Occipital lobe (tissue), 2 donors: ENCODE data around the gene UBASH3B. TPM values are rescaled to one million over a fixed set of nuclear protein-coding genes. Genes with fewer than 3 reads are reported as not detected.

Experiments
- DNase-seq: peaks from one replicate; lab custom pipeline; 2025; lab: John Stamatoyannopoulos, UW
- total RNA-seq: library from RNA; depleted of rRNA; stranded (reverse); fragments of >200 nt; gene quantifications from one replicate; pipeline ENCODE4 v1.2.3, GENCODE V29; 2014

The UBASH3B gene
- total RNA-seq, 1 donor from 2014 or later: 23.4 TPM

DNA sequence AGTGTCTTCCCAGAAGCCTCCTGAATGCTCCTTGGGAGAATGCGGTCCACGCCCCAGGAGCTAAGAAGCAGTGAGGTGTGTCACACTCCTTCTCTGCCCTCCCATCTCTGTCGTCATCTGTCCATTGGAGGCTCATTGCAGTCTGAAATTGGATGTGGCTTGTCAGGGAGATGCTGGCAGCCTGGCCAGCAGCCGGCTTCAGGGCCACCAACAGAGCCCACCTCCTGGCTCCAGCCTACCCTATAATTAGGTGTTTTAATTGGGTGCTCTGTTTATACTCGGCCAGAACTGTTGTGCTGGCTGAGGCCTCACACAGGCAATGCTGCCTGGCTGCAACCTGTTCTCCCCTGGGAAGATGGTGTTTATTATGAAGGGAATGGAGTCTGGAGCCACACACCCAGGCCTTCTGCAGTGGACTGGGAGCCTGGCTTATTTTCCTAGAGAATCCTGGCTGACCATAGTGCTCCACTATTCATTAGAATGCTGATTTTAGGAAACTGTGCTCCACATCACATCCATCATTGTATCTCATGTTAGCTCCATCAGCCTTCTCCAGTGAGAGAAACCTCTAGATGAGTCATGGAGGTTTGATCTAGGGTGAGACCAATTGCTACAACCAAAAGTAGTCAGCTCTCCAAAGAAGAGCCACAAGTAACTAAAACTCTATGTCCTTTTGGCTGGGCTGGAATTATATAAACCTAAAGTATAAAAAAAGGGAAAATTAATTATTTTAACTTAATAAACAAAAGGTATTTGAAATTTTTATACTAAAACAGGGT, 96.0 kb downstream of the UBASH3B start:
- no peak for DNase-seq

DNA sequence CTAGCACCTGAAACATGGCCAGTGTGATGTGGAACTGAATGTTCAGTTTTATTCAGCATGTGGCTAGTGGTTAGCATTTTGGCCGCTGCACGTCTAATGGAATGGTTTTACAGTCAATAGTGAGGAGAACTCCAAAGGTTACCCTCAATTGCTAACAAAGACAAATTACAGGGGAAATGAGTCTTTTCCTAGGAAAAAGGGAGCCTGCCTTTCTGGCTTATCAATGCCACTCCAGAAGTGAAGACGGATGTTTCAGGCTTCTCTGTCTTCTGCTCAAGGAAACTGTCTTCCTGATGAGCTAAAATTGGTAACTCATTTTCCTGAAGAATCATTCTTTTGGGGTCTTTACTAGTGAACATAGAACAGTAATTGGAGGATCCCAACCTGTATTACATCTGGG, 98.5 kb downstream of the UBASH3B start:
- no peak for DNase-seq

DNA sequence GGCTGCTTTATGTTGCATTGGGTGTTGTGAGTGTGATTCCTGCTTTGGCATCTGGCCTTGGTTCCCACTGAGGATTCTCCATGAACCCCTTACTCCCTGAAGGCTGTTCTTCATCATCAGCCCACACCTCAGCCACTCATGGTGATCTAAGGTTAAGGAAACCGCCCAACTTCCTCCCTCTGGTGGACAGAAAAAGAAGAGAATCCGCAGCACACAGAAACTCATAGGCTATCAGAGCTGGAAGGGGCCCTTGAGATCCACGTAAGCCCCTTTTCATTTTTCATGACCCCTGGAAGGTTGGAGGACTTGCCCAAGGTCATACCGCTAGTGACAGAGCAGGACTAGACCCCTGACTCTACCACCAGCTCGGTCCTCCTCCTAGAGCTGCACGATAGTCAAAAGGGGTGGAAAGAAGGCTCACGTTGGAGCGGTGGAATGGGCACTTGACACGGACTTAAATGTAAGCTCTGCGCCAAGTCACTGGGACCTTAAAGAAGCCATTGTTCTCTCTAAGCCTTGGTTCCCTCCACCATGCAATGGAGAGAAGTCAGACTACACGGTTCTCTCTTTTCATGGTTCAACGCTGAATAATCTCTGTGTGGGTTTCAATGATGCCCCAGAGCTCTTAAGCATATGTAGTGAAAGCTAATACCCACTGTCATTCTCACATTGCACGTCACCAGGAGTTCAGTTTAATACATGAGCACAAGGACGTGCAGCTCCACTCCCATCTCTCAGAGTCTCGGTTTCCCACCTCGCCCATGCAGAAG, 99.2 kb downstream of the UBASH3B start:
- no peak for DNase-seq

DNA sequence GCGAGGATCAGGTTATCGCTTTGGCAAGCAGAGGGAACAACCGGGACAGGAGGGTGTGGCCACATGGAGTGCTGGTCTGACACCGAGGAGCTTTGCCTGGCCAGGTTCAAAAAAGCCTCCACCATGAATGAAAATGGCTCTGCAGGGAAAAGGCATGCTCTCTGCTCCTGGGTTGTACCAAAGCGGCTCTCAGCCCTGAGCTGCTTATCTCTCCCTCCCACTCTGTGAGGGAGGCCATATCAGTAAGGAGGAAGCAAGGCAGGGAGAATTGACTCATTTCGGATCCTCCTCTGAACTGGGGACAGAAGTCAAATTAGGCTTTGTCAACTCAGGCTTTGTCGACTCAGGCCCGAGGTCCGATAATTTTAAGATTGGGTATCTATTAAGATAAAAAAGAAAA, 99.9 kb downstream of the UBASH3B start:
- DNase-seq: no peak

DNA sequence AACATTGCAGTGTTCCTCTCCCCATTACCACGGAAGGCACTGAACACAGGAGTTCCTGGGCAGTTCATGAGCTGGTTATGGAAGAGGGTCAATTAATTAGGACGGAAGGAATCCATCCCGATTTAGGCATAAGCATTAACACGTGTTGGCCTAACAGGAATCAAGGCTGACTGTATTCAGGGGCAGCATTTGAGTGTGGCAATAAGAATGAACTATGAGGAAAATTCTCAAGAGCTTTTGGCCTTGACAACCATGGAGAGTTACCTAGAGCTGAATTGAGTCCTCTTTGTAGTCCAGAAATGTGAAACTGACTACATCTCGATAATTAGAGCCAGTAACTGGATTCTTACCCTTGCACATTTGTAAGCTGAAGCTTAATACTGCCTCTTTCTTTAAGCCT, 100.4 kb downstream of the UBASH3B start:
- DNase-seq: no peak

DNA sequence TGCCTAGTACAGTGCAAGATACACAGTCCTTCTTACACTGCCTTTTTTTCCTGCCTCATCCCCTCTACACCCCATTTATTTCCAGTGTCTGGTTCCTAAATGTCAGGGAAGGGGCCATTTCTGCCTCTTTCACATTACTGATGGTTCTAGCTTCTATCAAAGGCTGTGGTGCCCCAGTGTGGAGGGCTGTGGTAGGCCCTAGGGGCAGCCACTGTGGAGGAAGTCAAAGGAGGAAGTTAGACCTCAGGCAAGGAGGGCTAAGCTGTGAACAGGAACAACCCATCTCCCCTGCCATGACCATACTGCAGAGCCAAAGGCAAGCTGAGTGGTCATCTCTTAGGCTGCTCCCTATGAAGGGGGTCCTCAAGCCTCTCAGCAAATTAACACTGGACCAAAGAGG, 100.9 kb downstream of the UBASH3B start:
- DNase-seq: no peak

DNA sequence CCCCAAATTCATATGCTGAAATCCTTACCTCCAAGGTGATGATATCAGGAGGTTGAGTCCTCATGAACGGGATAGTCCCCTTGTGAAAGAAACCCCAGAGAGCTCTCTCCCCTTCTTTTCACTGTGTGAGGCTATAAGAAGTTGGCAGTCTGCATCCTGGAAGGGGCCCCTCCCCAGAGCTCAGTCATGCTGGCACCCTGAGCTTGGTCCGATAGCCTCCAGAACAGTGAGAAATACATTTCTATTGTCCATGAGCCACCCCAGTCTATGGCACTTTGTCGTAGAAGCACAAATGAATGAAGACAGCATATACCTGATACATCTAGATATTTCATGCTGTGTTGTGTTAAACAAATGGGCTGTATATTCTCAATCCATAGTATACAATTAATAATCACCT, 101.7 kb downstream of the UBASH3B start:
- DNase-seq: no peak

DNA sequence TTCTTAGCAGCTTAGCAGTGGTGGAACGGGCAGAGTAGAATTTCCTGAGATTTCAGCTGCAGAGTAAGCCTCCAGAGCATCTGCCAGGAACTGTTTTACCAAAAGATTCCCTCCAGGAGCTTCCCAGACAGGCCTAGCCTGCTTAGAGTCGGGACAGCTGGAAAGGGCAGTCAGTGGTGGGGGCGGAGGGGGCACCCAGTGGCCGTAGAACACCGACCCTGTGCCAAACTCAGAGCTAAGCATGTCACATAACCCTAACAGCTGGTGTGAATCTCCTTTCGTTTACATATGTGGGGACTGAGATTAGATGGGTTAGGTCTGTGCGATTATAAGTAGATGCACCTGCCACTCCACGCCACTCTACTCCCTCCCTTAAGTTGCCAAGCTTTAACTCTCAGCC, 102.8 kb downstream of the UBASH3B start:
- DNase-seq: no peak

DNA sequence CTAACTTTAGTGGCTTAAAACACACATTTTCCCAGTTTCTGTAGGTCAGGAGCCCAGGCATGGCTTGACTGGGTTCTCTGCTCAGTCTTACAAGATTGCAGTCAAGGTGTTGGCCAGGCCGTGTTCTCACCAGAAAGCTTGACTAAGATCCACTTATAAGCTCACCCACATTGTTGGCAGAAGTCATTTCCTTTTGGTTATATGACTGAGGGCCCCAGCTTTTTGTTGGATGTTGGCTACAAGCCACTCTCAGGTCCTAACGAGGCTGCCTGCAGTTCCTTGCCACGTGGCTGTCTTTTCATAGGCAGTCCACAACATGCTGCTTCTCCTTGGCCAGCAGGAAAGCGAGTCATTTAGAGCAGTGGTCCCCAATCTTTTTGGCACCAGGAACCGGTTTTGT, 103.5 kb downstream of the UBASH3B start:
- no peak for DNase-seq

DNA sequence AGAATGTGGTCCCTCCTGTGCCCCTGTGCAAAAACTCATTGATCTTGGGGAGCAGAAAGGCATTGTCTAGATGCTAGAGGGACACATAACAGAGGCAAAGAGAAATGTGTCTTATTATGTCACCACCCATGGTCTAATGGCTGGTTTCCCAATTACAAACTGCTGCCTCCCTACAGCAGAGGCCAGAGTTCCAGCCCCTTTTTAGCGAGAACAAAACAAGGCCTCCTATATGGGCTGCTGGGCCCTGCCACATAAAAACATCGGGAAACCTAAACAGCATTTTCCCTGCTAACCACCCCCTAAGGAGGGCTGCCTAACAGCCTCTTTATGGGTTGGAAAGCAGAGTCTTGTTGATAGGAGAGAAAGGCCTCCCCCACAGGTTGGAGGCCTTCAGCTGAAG, 107.6 kb downstream of the UBASH3B start:
- DNase-seq: no peak

DNA sequence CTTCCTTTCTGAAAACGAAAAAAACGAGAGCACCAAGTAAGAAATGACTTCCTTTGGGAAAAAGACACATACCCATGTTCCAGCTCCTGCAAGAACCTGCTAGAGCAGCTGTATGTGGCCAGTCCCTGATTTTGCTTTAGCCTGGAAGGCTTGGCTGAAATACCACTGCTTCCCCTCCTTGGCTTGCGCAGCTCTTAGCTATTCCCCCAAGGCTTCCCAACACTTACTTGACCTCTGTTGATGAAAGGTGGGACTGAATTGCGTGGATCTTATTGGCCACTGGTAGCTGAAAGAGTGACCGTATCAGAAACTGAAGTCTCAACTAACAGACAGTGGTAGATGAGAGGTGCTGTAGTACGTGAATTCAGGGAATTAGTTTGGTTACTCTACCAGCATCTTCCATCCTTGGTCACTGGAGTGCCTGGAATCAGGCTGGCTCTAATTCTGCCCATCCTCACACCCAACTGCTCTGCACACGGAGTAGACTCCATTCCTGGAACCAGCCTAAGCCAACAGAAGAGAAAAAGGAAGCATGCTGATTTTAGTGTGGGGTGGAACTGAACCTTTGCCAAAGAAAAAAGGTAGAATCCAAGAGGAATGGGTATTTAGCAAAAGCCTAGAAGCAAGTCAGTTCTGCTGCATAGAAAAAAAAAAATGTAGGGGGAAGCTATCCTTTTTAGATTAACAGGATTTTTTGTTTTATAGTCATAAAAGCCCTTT, 109.0 kb downstream of the UBASH3B start:
- no peak for DNase-seq

DNA sequence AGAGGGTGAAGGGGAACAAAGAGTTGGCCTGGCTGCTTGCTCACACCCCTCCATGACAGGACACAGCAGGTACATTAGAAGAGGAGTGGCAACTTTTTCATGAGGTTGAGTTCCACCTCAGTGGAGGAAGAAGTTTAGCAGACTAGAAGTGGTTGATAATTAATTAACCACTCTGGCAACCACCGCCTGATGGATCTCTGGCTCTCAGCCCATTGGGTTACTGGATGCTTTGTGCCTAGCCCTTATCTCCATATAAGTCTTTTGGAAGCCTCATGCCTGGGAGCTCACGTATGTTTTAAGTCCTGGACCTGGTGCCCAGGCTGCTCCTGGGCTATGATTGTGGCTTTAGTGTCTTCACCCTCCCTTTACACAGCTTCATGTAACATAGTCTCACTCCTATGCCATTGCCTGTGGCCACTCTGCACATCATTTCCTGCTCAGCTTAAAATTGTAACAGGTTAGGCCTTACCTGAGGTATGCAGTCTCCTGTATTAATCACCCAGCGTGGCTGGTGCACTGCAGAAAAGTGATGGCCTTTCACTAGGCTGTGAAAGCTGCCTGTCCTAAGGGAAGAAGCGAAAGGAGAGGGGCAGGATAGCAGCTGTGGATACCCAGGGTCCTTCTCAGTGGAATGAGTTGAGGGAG, 110.1 kb downstream of the UBASH3B start:
- no peak for DNase-seq

DNA sequence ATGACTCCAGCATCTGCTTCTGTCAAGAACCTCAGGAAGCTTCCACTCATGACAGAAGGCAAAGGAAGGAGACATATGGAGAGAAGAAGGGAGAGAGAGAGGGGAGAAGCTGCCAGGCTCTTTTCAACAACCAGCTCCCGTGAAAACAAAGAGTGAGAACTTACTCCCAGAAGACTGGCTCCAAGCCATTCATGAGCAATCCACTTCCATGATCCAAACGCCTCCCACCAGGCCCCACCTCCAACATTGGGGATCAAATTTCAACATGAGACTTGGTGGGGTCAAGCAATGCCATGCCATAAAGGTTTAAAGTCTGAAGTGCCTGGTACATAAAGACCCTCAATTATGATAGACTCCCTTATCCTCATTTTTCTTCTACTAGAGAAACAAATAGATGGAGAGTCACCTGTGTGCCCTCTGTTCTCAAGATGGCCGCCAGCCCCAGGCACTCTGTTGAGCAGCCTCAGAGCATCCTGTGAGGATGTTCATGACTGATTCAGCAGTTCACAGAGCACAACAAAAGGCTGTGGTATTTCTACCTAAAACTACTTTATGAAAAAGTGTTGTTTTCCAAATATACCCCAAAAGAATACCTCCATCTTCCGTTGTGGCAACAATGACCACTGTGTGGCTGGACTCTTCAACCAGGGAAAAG, 113.7 kb downstream of the UBASH3B start:
- DNase-seq: no peak

DNA sequence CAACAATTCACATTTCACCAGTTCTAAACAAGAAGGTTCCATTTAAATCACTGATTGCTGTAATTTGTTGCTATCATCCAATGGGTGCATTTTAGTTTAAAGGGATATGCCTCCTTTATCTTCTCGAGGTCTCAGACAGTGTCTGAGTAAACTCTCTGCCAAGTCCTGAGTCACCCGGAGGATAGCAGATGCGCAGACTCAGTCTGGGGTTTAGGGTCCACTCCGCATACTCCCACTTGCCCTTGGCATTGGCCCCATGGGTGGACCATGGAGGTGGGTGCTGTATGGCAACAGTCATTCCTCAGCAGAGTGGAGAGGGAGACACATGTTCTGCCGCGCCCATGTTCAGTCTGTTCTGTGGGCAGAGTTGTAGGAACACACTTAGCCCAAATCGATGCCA, 117.4 kb downstream of the UBASH3B start:
- DNase-seq: no peak

DNA sequence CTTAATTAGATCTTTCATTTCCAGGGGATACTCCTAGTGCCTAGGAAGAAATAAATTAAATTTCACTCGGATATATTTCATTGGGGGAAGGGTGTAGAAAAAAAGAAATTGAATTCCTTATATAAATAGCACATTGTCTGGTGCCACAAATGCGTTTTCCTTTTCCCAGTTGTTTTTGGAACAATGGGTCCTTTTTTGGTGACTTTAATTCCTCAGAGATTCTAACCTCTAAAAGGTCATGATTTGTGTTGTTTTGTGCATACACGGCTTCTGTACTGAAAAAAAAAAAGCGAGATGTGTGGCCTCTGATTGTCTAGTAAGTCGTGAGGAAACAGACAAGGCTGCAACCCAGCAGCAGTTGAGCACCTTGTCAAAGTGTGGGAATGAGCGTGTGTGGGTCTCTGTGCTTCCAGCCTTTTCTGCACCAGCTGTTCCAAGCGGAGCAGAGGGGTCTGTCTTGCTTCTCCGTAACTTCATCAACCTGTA, 118.3 kb downstream of the UBASH3B start:
- no peak for DNase-seq

DNA sequence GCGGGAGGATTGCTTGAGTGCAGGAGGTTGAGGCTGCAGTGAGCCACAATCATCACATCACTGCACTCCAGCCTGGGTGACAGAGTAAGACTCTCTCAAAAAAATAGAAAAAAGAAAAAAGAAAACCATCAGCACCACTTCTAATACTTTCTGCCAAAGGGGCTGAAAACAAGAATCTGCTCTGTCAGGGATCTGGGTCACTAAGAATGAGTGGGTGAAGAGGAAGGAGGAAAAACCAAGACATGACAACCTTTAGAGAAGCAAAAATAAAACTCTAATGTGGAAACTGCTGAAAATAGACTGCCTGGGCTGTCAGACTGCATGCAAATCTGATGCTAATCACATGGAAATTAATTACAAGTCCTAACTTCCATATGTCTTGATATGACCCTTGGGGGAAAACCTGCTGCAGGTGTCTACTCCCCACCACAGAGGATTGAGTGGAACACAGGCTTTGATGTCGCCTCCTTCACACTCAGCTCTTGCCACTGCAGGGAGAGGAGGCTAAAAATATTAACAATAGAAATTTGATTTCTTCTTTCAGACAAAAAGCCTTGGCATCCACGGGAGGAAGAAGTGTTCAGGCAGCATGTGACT, 120.3 kb downstream of the UBASH3B start:
- no peak for DNase-seq

DNA sequence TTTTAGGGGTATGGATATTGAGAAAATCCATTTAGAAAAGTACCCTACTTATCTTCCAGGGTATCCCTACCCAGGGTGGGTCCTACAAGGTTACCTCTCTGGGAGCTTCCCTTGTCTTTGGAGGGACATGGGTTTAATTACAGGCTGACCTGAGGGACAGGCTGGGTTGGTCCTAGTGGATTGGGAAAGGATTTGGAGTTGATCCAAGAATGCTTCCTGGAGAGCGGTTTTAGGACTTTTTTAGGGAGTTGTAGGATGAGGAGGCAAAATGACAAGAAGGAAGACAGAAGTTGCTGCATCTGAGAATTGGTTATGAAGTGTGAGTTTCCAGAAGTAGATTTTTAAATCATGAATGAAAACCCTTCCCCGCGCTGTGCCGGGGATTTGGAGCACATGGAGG, 121.0 kb downstream of the UBASH3B start:
- no peak for DNase-seq

DNA sequence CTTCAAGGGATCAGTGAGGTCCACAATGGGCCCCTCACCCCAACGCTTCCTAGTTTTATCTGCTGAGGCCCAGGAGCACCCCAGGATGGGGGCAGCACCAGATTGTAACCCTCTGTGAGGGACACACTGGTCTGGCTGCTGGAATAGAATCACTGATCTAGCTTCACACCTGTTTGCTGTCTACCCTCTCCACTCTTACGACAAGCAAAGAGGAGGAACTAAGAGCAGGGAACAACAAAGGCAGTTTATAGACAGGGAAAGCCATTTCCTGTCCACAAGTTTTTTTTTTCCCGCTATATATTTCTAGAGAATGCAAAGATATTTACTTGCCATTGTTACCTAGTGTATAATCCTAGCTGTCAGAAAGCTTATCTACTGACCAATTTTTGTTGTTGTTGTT, 121.8 kb downstream of the UBASH3B start:
- no peak for DNase-seq

DNA sequence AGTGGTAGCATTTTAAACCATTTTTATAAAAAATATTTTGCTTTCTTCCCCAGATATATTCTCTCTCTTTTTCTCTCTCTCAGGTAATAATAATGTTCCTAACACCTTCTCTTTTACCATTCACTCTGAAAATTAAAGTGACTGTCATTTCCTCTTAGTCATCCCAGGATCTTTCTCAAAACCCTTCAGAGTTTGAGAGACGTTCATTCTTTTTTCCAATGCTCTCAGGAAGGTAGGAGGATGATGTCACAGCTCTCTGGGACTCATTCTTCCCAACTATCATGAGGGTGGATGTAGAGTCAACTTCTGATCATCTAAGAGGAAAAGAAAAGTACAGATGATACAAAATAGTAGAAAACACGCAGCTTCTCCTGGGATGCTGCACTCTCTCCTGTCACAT, 122.6 kb downstream of the UBASH3B start:
- no peak for DNase-seq

DNA sequence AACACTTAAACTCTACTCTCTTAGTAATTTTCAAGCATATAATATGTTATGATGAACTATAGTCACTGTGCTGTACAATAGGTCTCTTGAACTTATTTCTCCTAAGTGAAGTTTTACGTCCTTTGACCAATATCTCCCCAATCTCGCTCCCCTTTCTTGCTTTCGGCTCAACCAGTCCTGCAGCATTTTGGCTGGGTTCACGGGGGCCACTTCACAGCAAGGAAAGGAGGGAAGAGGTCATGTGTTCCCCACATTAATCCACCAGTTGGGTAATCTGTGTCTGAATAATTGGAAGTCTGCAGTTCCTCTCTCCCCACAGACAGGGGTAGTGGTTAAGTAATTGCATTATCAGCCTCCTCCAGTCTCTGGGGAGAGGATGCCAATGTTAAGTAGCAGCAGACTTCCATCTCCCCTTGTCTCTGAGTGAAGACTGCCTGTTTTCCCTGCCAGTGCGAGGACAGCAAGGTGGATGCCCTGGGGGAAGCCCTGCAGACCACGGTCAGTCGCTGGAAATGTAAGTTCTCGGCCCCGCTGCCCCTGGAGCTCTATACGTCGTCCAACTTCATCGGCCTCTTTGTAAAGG, 123.6 kb downstream of the UBASH3B start:
- DNase-seq: no peak
